Testis (tissue), 2 donors: ENCODE measurements around the gene MDM4.

ENCODE experiments used
- POLR2A ChIP-seq: fragments of 450-650 bp; IDR thresholded peaks from one replicate; pipeline ENCODE4 v1.6.1; 2017; ENCODE audit warnings: antibody characterized with exemption, mild to moderate bottlenecking, moderate library complexity
- TF ChIP-seq, protein P1 (sequence below), 3 experiments: fragments of 450-650 bp in 2 of 3; fragments of 200-600 bp in 1 of 3; sonication (generic) in 1 of 3; IDR thresholded peaks; one replicate each; pipeline ENCODE4 v1.5.1; 2016 to 2019; ENCODE audit warnings: antibody characterized with exemption in 3 of 3, mild to moderate bottlenecking in 2 of 3, moderate library complexity in 1 of 3

DNA sequence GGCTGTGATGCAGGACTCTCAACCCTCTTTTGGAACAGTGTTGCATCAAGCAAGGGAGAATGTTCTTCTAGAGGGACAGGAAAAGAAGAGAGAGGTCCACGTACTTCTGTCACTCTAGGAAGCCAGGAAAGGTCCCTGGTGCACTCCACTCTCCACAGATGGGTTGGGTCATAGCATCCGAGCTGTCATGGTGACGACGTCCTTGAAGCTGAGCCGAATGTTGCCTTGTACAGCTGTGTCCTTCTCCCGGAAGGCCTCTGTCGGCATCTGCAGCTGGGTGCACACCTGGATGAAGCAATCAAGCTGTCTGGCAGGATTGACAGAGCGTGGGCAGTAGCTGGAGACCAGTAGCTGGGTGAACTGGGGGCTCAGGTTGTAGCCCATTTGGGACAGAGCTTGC, 12.5 kb downstream of the MDM4 start:
- TF ChIP-seq, protein P1, sequence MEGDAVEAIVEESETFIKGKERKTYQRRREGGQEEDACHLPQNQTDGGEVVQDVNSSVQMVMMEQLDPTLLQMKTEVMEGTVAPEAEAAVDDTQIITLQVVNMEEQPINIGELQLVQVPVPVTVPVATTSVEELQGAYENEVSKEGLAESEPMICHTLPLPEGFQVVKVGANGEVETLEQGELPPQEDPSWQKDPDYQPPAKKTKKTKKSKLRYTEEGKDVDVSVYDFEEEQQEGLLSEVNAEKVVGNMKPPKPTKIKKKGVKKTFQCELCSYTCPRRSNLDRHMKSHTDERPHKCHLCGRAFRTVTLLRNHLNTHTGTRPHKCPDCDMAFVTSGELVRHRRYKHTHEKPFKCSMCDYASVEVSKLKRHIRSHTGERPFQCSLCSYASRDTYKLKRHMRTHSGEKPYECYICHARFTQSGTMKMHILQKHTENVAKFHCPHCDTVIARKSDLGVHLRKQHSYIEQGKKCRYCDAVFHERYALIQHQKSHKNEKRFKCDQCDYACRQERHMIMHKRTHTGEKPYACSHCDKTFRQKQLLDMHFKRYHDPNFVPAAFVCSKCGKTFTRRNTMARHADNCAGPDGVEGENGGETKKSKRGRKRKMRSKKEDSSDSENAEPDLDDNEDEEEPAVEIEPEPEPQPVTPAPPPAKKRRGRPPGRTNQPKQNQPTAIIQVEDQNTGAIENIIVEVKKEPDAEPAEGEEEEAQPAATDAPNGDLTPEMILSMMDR (IDR thresholded peaks at IDR 0.05): no peak
- no peak for TF ChIP-seq POLR2A
